Measurements from ENCODE around the gene CDK12.

GRCh38 chr17:39525801-39526506 lies 64.7 kb downstream of the CDK12 start:
- TF ChIP-seq, protein P1, sequence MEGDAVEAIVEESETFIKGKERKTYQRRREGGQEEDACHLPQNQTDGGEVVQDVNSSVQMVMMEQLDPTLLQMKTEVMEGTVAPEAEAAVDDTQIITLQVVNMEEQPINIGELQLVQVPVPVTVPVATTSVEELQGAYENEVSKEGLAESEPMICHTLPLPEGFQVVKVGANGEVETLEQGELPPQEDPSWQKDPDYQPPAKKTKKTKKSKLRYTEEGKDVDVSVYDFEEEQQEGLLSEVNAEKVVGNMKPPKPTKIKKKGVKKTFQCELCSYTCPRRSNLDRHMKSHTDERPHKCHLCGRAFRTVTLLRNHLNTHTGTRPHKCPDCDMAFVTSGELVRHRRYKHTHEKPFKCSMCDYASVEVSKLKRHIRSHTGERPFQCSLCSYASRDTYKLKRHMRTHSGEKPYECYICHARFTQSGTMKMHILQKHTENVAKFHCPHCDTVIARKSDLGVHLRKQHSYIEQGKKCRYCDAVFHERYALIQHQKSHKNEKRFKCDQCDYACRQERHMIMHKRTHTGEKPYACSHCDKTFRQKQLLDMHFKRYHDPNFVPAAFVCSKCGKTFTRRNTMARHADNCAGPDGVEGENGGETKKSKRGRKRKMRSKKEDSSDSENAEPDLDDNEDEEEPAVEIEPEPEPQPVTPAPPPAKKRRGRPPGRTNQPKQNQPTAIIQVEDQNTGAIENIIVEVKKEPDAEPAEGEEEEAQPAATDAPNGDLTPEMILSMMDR (IDR thresholded peaks at IDR 0.05): no peak
- no peak for TF ChIP-seq POLR2A (IDR thresholded peaks at IDR 0.05; ENCODE audit: low read depth)
